ENCODE measurements around the gene GLIPR2.
"Not testable (repeated sequence)": the region's sequence is repeated elsewhere in the genome, so short reads cannot be mapped to it uniquely, and the experiment has no call there.

The GLIPR2 gene

GRCh38 chr9:36136272-36136893, at the start of gene GLIPR2:
Gene GLIPR2 (plus strand): TSS chr9:36136733. CDS start chr9:36136779, 46 bp downstream.
- peak; percentile 78 for DNase-seq

- not testable (repeated sequence) for DNase-seq
Observed at GRCh38 chr9:36087054-36087453, 49.5 kb upstream of the GLIPR2 start.

GRCh38 chr9:36088020-36088419, 48.5 kb upstream of the GLIPR2 start:
- DNase-seq, result no peak

- no peak for DNase-seq
Observed at GRCh38 chr9:36091026-36091953, 45.2 kb upstream of the GLIPR2 start.

- DNase-seq, result no peak
Observed at GRCh38 chr9:36092014-36092413, 44.5 kb upstream of the GLIPR2 start.

- peak; percentile 70 for DNase-seq
Observed at GRCh38 chr9:36092509-36093215, 43.9 kb upstream of the GLIPR2 start.

- DNase-seq, result no peak
Observed at GRCh38 chr9:36093384-36093783, 43.1 kb upstream of the GLIPR2 start.

GRCh38 chr9:36099718-36100117, 36.8 kb upstream of the GLIPR2 start:
- DNase-seq, result no peak

GRCh38 chr9:36100532-36100931, 36.0 kb upstream of the GLIPR2 start:
- no peak for DNase-seq

GRCh38 chr9:36101916-36102741, 34.4 kb upstream of the GLIPR2 start:
- DNase-seq, result no peak

GRCh38 chr9:36102742-36103495, 33.6 kb upstream of the GLIPR2 start:
- peak; percentile 89 for DNase-seq

- no peak for DNase-seq
Observed at GRCh38 chr9:36109071-36109470, 27.5 kb upstream of the GLIPR2 start.

GRCh38 chr9:36110434-36110833, 26.1 kb upstream of the GLIPR2 start:
- no peak for DNase-seq

GRCh38 chr9:36112516-36112915, 24.0 kb upstream of the GLIPR2 start:
- DNase-seq, result no peak

- no peak for DNase-seq
Observed at GRCh38 chr9:36113999-36114398, 22.5 kb upstream of the GLIPR2 start.

- no peak for DNase-seq
Observed at GRCh38 chr9:36116593-36116992, 19.9 kb upstream of the GLIPR2 start.

- DNase-seq, result no peak
Observed at GRCh38 chr9:36118201-36118600, 18.3 kb upstream of the GLIPR2 start.

- DNase-seq, result no peak
Observed at GRCh38 chr9:36118706-36119105, 17.8 kb upstream of the GLIPR2 start.

- no peak for DNase-seq
Observed at GRCh38 chr9:36119476-36119875, 17.1 kb upstream of the GLIPR2 start.

- DNase-seq, result no peak
Observed at GRCh38 chr9:36120705-36121104, 15.8 kb upstream of the GLIPR2 start.

GRCh38 chr9:36121971-36122370, 14.6 kb upstream of the GLIPR2 start:
- DNase-seq, result no peak

GRCh38 chr9:36123515-36123914, 13.0 kb upstream of the GLIPR2 start:
- DNase-seq, result no peak
